Activated CD4-positive, alpha-beta T cell treated with anti-CD3 and anti-CD28 coated beads for 24 hours (primary cell): ENCODE data around the gene TTR.

Source experiments
- DNase-seq, 2 donors: peaks; one replicate each; pipeline ENCODE4 v3.0.0-alpha.2; 2020; ENCODE audit warnings: low read depth in 2 of 2

The TTR gene

GRCh38 chr18:31616586-31616985 lies 24.9 kb downstream of the TTR start:
- no peak for DNase-seq

- no peak for DNase-seq
These were observed 25.5 kb downstream of the TTR start for GRCh38 chr18:31617031-31617717.

DNA sequence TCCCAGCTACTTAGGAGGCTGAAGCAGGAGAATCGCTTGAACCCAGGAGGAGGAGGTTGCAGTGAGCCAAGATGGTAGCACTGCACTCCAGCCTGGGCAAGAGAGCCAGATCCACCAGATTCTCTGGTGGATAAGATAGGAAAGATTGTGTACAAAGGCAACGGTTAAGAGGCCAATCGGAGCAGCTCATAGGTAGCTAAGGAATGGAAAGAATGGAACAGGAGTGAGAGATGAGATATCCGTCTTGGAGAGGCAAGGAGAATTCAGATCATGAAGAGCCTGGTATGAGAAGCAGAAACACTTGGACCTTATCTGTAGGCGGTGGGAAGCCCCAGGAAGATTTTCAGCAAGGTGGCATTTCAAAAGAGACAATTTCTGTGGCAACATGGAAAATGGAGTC lies 27.1 kb downstream of the TTR start:
- no peak for DNase-seq

DNA sequence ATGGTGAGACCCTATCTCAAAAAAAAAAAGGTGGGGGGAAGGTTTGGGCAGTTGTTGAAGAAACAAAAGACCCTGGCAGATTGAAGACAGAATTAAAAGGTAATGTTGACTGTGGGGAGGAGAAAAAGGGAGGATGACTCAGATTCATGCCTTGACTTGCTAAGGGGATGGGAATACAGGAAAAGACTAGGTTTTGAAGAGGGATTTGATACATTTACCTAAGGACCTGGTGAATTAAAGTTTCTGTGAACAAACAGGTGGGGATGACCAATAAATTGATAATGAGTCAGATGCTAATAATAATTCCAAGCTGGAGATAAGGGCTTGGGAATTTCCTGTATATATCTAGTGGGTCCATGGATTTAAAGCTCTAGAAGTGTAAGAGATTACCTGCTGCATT lies 27.6 kb downstream of the TTR start:
- DNase-seq = no peak

- no peak for DNase-seq
These were observed 33.4 kb downstream of the TTR start for GRCh38 chr18:31624892-31625640.

- DNase-seq = no peak
These were observed 34.7 kb downstream of the TTR start for GRCh38 chr18:31626409-31626808.

DNA sequence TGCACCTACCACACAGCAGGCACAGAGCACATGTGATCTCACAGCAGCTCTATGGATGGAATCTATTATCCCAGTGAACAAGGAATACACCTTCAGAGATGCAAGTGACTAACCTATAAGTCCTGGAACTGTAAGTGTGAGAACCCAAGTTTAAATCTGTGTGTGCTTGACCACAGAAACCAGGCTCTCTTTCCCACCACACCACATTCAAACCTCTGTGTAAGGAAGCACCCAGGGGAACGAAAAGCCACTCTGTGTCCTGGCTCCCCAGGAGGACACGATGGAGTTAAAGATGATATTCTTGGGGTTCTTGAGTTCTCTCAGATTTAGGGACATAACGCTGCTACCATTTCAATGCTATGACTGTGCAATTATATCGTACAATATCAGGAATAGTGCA lies 38.9 kb downstream of the TTR start:
- no peak for DNase-seq

- no peak for DNase-seq
These were observed 39.8 kb downstream of the TTR start for GRCh38 chr18:31631526-31631925.

GRCh38 chr18:31632356-31632755 lies 40.7 kb downstream of the TTR start:
- DNase-seq = no peak

GRCh38 chr18:31633392-31634330 lies 42.0 kb downstream of the TTR start:
- DNase-seq = no peak

- no peak for DNase-seq
These were observed 42.6 kb downstream of the TTR start for GRCh38 chr18:31634331-31634713.

DNA sequence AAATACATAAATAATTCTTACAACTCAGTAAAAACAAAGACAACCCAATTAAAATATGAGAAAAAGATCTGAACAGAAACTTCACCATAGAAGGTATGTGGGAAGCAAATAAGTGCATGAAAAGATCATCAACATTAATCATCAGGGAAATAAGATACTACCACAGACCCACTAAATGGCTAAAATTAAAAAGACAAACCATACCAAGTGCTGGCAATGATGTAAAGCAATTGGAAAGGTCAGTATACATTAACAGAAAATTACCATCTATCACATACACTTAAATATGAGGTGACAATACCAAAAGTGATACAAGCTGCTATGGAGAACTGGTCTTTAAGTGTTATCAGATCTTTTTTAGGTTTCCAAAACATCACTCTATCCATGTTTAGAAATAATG lies 44.7 kb downstream of the TTR start:
- no peak for DNase-seq

GRCh38 chr18:31637445-31637844 lies 45.8 kb downstream of the TTR start:
- no peak for DNase-seq

GRCh38 chr18:31643003-31643402 lies 51.3 kb downstream of the TTR start:
- DNase-seq = no peak

DNA sequence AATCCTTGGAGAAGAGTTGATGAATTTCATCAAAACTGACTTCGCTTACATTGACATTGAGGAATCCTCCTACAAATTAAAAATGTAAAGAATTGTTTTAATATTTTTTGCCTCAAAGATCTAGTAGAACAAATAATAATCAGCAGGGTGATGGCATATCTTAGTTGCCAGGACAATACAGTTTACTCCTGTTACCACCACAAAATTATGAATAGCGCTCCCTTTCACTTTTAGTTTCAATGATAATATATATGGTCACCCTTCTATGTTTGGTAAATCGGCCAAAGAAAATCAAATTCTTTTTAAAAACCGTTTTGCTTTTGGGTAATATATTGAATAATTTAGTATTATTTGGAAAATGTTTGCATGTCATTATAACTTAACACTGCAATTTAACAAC lies 53.7 kb downstream of the TTR start:
- no peak for DNase-seq

- no peak for DNase-seq
These were observed 54.9 kb downstream of the TTR start for GRCh38 chr18:31646332-31647126.

DNA sequence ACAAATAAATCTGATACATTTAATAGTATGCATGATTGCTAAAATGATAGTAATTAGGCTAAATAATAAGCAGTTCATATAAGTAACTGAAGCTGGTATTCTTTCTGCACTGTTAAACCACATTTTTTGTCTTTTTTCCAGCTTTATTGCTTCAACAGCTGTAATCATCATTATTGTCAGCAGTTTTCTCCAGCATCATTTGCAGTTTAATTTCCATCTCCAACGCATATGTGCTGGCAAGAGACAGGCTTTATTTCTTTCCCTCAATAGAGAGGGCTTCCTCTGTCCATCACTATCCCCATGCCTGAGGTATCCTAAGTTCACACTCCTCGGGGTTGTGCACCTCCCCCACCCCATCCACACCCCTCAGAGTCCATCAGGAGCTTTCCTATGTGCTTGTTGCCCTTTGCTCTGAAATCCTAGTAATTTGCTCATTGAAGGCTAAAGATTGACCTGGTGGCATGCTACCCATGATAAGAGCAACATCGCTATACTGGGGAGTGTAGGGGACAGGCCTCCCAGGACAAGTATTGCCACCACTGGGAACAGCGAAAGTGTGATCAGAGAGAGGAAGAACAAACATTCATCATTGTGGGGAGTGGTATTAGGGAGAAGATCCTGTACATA lies 55.6 kb downstream of the TTR start:
- DNase-seq = no peak
